Measurements from ENCODE around the gene LGI2.
"Not testable (repeated sequence)": the region's sequence is repeated elsewhere in the genome, so short reads cannot be mapped to it uniquely, and the experiment has no call there.

LGI2 gene

DNA sequence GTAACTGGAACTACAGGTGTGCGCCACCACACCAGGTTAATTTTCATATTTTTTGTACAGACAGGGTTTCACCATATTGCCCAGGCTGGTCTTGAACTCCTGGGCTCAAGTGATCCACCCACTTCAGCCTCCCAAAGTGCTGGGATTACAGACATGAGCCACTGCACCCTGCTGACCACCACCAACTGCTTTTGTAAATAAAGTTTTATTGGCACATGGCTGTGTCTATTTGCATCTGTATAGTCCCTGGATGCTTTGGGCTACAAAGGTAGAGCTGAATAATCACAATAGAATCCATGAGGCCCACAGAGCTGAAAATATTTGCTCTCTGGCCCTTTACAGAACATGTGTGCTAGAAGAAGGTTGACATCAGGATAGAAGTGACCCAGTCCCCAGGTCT is 33.7 kb upstream of the LGI2 start:
- not testable (repeated sequence) for H3K27ac ChIP-seq (ENCODE audit: low read length); H3K27me3 ChIP-seq (ENCODE audit: low read depth, low read length)

DNA sequence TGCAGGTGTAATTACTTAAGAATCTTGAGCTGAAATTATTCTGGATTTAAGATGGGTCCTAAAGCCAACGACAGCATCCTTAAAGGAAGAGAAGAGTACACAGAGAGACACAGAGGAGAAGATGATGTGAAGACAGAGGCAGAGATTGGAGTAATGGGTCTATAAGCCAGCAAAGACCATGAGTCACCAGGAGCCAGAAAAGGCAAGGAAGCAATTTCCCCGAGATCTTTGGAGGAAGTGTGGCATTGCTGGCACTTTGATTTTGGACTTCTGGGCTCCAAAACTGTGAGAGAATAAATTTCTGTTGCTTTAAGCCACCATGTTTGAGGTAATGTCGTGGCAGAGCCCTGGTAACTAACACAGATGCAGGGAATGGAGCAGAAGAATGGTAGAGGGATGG is 32.4 kb upstream of the LGI2 start:
- Histone ChIP-seq H3K4me3 (ENCODE audit: low read depth in 1 of 2, low read length in 2 of 2) (no peak overlapping the region), H3K4me1 (ENCODE audit: control insufficient read depth in 1 of 2, insufficient read depth in 2 of 2, low read length in 2 of 2) (no peaks in the 10 kb centered on the region), H3K27ac (ENCODE audit: low read length) (no peak overlapping the region), H3K27me3 (ENCODE audit: low read depth, low read length) (no peaks in the 10 kb centered on the region), H3K36me3 (ENCODE audit: control insufficient read depth in 1 of 2, insufficient read depth in 2 of 2, low read length in 2 of 2) (no peaks in the 10 kb centered on the region), H3K9me3 (ENCODE audit: control insufficient read depth in 1 of 2, low read length in 2 of 2) (no peaks in the 10 kb centered on the region)

More for the DNA sequence above, 33.7 kb upstream of the LGI2 start:
- H3K9me3 ChIP-seq (ENCODE audit: control insufficient read depth in 1 of 2, low read length in 2 of 2); H3K4me1 ChIP-seq (ENCODE audit: control insufficient read depth in 1 of 2, insufficient read depth in 2 of 2, low read length in 2 of 2); H3K36me3 ChIP-seq (ENCODE audit: control insufficient read depth in 1 of 2, insufficient read depth in 2 of 2, low read length in 2 of 2); H3K4me3 ChIP-seq (ENCODE audit: low read depth in 1 of 2, low read length in 2 of 2): not testable (repeated sequence)

- H3K27ac ChIP-seq (ENCODE audit: low read length): no peak overlapping the region
- H3K4me1 ChIP-seq (ENCODE audit: control insufficient read depth in 1 of 2, insufficient read depth in 2 of 2, low read length in 2 of 2): no peaks in the 10 kb centered on the region
- H3K27me3 ChIP-seq (ENCODE audit: low read depth, low read length): no peaks in the 10 kb centered on the region
- no peaks in the 10 kb centered on the region for H3K9me3 ChIP-seq (ENCODE audit: control insufficient read depth in 1 of 2, low read length in 2 of 2)
- no peak overlapping the region for H3K4me3 ChIP-seq (ENCODE audit: low read depth in 1 of 2, low read length in 2 of 2)
- H3K36me3 ChIP-seq (ENCODE audit: control insufficient read depth in 1 of 2, insufficient read depth in 2 of 2, low read length in 2 of 2): no peaks in the 10 kb centered on the region
Observed at GRCh38 chr4:25062098-25062497, 31.4 kb upstream of the LGI2 start.

- Histone ChIP-seq H3K9me3 (ENCODE audit: control insufficient read depth in 1 of 2, low read length in 2 of 2) (no peaks in the 10 kb centered on the region), H3K36me3 (ENCODE audit: control insufficient read depth in 1 of 2, insufficient read depth in 2 of 2, low read length in 2 of 2) (no peaks in the 10 kb centered on the region), H3K27me3 (ENCODE audit: low read depth, low read length) (no peaks in the 10 kb centered on the region), H3K4me3 (ENCODE audit: low read depth in 1 of 2, low read length in 2 of 2) (no peak overlapping the region), H3K4me1 (ENCODE audit: control insufficient read depth in 1 of 2, insufficient read depth in 2 of 2, low read length in 2 of 2) (no peaks in the 10 kb centered on the region), H3K27ac (ENCODE audit: low read length) (no peak overlapping the region)
Observed at GRCh38 chr4:25061602-25062001, 30.9 kb upstream of the LGI2 start.

DNA sequence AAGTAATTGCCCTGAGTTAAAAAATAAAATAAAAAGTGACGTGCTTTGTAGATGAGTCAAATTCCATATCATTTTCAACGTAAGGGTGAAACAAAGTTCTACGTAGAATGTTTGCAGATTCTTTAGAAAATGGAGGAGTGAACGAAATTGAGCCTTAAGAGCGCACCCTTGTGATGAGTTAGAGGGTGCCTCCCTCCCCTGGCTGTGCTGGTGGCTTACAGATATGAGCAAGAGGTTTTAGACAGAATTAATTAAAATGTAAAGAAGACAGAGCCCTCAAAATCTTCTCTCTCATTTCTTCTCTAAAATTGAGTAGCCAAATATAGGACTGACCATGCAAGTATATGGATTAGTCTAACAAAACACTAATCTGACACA is 30.2 kb upstream of the LGI2 start:
- Histone ChIP-seq H3K27me3 (ENCODE audit: low read depth, low read length) (no peaks in the 10 kb centered on the region), H3K27ac (ENCODE audit: low read length) (no peak overlapping the region), H3K4me3 (ENCODE audit: low read depth in 1 of 2, low read length in 2 of 2) (no peak overlapping the region), H3K36me3 (ENCODE audit: control insufficient read depth in 1 of 2, insufficient read depth in 2 of 2, low read length in 2 of 2) (no peaks in the 10 kb centered on the region), H3K4me1 (ENCODE audit: control insufficient read depth in 1 of 2, insufficient read depth in 2 of 2, low read length in 2 of 2) (no peaks in the 10 kb centered on the region), H3K9me3 (ENCODE audit: control insufficient read depth in 1 of 2, low read length in 2 of 2) (no peaks in the 10 kb centered on the region)

DNA sequence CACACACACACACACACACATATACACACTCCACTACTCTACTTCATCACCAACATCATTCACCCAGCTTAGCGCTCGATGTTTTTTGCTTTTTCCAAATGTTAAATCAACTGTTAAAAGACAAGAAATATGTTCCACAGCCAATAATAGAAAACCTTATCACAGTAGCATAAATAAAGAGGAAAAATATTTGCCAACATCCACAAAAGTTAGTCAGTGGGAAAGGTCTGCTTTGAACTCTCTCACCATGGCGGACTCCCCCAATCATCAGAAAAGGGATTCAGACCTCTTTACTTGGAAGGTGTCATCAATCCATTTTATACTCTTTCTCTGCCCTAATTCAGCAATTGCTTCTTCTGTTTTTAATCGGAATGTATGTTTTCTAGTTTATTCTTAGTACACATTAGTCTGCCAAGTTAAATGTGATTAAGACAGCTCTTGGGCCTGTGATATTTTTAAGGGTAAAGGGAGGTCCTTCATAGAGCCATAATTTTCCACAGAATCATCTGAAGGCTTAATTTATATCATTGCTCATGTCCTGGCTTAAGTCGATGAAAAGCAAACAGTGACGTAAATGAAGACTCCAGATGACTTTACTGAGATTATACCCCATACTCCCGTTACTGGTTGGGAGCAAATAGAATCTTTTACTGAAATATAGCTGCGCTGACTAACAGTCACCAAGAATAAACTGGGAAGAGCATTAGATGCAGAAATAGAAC is 29.7 kb upstream of the LGI2 start:
- Histone ChIP-seq H3K4me1 (ENCODE audit: control insufficient read depth in 1 of 2, insufficient read depth in 2 of 2, low read length in 2 of 2) (no peaks in the 10 kb centered on the region), H3K36me3 (ENCODE audit: control insufficient read depth in 1 of 2, insufficient read depth in 2 of 2, low read length in 2 of 2) (no peaks in the 10 kb centered on the region), H3K4me3 (ENCODE audit: low read depth in 1 of 2, low read length in 2 of 2) (no peak overlapping the region), H3K27ac (ENCODE audit: low read length) (no peak overlapping the region), H3K27me3 (ENCODE audit: low read depth, low read length) (no peaks in the 10 kb centered on the region), H3K9me3 (ENCODE audit: control insufficient read depth in 1 of 2, low read length in 2 of 2) (no peaks in the 10 kb centered on the region)

- no peaks in the 10 kb centered on the region for H3K4me1 ChIP-seq (ENCODE audit: control insufficient read depth in 1 of 2, insufficient read depth in 2 of 2, low read length in 2 of 2)
- H3K27ac ChIP-seq (ENCODE audit: low read length): no peak overlapping the region
- no peaks in the 10 kb centered on the region for H3K9me3 ChIP-seq (ENCODE audit: control insufficient read depth in 1 of 2, low read length in 2 of 2)
- no peaks in the 10 kb centered on the region for H3K27me3 ChIP-seq (ENCODE audit: low read depth, low read length)
- H3K4me3 ChIP-seq (ENCODE audit: low read depth in 1 of 2, low read length in 2 of 2): no peak overlapping the region
- no peaks in the 10 kb centered on the region for H3K36me3 ChIP-seq (ENCODE audit: control insufficient read depth in 1 of 2, insufficient read depth in 2 of 2, low read length in 2 of 2)
Observed at GRCh38 chr4:25059791-25060190, 29.0 kb upstream of the LGI2 start.

DNA sequence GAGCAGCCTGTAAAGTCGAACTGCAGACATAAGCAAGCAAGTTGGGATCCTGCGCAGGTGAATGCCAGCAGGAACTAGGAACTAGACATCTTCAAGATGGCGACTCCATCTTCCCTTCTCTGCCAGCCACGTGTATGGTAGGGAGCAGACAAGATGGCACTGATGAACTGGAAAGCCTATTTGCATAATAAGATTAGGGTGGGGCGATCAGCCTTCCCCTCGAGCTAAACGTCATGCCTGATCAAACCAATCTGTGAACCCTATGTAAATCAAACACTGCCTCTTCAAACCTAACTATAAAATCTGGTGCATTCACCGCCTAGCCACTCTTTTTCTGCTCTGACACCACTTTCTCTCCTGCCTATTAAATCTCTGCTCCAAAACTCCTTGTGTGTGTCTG is 28.1 kb upstream of the LGI2 start:
- no peak overlapping the region for H3K4me3 ChIP-seq (ENCODE audit: low read depth in 1 of 2, low read length in 2 of 2)
- H3K27me3 ChIP-seq (ENCODE audit: low read depth, low read length): no peaks in the 10 kb centered on the region
- no peaks in the 10 kb centered on the region for H3K36me3 ChIP-seq (ENCODE audit: control insufficient read depth in 1 of 2, insufficient read depth in 2 of 2, low read length in 2 of 2)
- H3K4me1 ChIP-seq (ENCODE audit: control insufficient read depth in 1 of 2, insufficient read depth in 2 of 2, low read length in 2 of 2): no peaks in the 10 kb centered on the region
- no peak overlapping the region for H3K27ac ChIP-seq (ENCODE audit: low read length)
- no peaks in the 10 kb centered on the region for H3K9me3 ChIP-seq (ENCODE audit: control insufficient read depth in 1 of 2, low read length in 2 of 2)

- Histone ChIP-seq H3K4me1 (ENCODE audit: control insufficient read depth in 1 of 2, insufficient read depth in 2 of 2, low read length in 2 of 2) (no peaks in the 10 kb centered on the region), H3K4me3 (ENCODE audit: low read depth in 1 of 2, low read length in 2 of 2) (no peak overlapping the region)
Observed at GRCh38 chr4:25057299-25057698, 26.6 kb upstream of the LGI2 start.

GRCh38 chr4:25052037-25052436 is 21.3 kb upstream of the LGI2 start:
- H3K27me3 ChIP-seq (ENCODE audit: low read depth, low read length); H3K4me3 ChIP-seq (ENCODE audit: low read depth in 1 of 2, low read length in 2 of 2); H3K9me3 ChIP-seq (ENCODE audit: control insufficient read depth in 1 of 2, low read length in 2 of 2); H3K27ac ChIP-seq (ENCODE audit: low read length); H3K4me1 ChIP-seq (ENCODE audit: control insufficient read depth in 1 of 2, insufficient read depth in 2 of 2, low read length in 2 of 2); H3K36me3 ChIP-seq (ENCODE audit: control insufficient read depth in 1 of 2, insufficient read depth in 2 of 2, low read length in 2 of 2): not testable (repeated sequence)

More at GRCh38 chr4:25057299-25057698, 26.6 kb upstream of the LGI2 start:
- Histone ChIP-seq H3K36me3 (ENCODE audit: control insufficient read depth in 1 of 2, insufficient read depth in 2 of 2, low read length in 2 of 2) (no peaks in the 10 kb centered on the region), H3K27me3 (ENCODE audit: low read depth, low read length) (no peaks in the 10 kb centered on the region), H3K27ac (ENCODE audit: low read length) (no peak overlapping the region), H3K9me3 (ENCODE audit: control insufficient read depth in 1 of 2, low read length in 2 of 2) (no peaks in the 10 kb centered on the region)

- Histone ChIP-seq H3K4me1 (ENCODE audit: control insufficient read depth in 1 of 2, insufficient read depth in 2 of 2, low read length in 2 of 2) (no peaks in the 10 kb centered on the region), H3K36me3 (ENCODE audit: control insufficient read depth in 1 of 2, insufficient read depth in 2 of 2, low read length in 2 of 2) (no peaks in the 10 kb centered on the region), H3K27ac (ENCODE audit: low read length) (no peak overlapping the region), H3K4me3 (ENCODE audit: low read depth in 1 of 2, low read length in 2 of 2) (no peak overlapping the region), H3K9me3 (ENCODE audit: control insufficient read depth in 1 of 2, low read length in 2 of 2) (no peaks in the 10 kb centered on the region), H3K27me3 (ENCODE audit: low read depth, low read length) (no peaks in the 10 kb centered on the region)
Observed at GRCh38 chr4:25051534-25051933, 20.8 kb upstream of the LGI2 start.

DNA sequence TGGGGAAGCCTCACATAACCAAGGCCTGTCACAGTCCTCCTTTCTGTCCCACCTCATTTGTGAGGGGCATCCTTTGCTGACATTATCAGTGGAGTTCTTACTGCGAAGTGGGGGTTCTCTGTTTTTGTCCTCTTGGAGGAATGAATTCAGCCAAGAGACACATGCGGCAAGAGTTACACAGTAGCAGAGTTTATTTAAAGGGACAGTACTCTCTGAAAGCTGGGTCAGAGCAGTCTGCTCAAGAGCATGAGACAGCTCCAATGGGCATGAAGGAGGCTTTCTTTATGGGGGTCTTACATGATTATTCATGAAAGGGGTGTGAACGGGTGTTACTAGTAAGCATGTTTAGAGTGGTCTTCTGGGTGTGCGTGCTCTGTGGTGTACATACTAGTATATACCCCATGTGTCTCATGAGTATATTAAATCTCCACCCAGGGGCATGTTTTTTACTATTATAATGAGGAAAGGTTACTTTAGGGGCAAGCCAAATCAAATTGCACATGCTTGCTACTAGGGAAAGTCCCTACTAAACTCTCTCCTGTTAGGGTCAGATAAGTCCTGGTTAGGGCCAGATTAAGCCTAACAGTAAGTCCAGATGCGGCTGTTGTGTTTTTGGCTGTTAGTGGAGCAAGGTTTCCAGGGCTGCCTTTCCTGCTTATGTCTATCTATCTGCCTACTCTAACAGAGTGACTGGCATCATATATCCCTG is 19.8 kb upstream of the LGI2 start:
- H3K9me3 ChIP-seq (ENCODE audit: control insufficient read depth in 1 of 2, low read length in 2 of 2): no peaks in the 10 kb centered on the region
- H3K27me3 ChIP-seq (ENCODE audit: low read depth, low read length): no peaks in the 10 kb centered on the region
- H3K4me1 ChIP-seq (ENCODE audit: control insufficient read depth in 1 of 2, insufficient read depth in 2 of 2, low read length in 2 of 2): peaks cover 0 to 2% of the 10 kb centered on the region in 2 donors
- H3K27ac ChIP-seq (ENCODE audit: low read length): no peak overlapping the region
- H3K36me3 ChIP-seq (ENCODE audit: control insufficient read depth in 1 of 2, insufficient read depth in 2 of 2, low read length in 2 of 2): no peaks in the 10 kb centered on the region
- H3K4me3 ChIP-seq (ENCODE audit: low read depth in 1 of 2, low read length in 2 of 2): no peak overlapping the region

All from muscle layer of duodenum (tissue), 2 donors.